Mammary epithelial cell (primary cell): ENCODE data around the gene IFIT1B.

ENCODE experiments used
- CTCF ChIP-seq, 2 donors: IDR thresholded peaks in 1 of 2; conservative IDR thresholded peaks in 1 of 2; 2 replicates each; pipeline ENCODE4 v1.5.1; 2011 to 2012; ENCODE audit warnings: inconsistent platforms in 2 of 2, low read length in 2 of 2, mild to moderate bottlenecking in 2 of 2, control low read depth in 1 of 2, low read depth in 1 of 2; ENCODE audit not compliant: insufficient read depth in 1 of 2; ENCODE audit errors: extremely low read depth in 1 of 2
- EZH2 ChIP-seq: IDR thresholded peaks from 2 replicates; pipeline ENCODE4 v1.6.1; 2012; ENCODE audit warnings: low read length, inconsistent platforms, borderline replicate concordance

GRCh38 chr10:89357975-89358374 is 19.9 kb upstream of the IFIT1B start:
- TF ChIP-seq CTCF (conservative IDR thresholded peaks at IDR 0.05 in 1 of 2, IDR thresholded peaks at IDR 0.05 in 1 of 2; ENCODE audit: extremely low read depth in 1 of 2, insufficient read depth in 1 of 2, low read depth in 1 of 2, low read length in 2 of 2) (no peak), EZH2 (no peak)
